HepG2 (cell line): ENCODE measurements around the gene CYB5R3. TPM values are rescaled to one million over a fixed set of nuclear protein-coding genes. Genes with fewer than 3 reads are reported as not detected.

Experiments
- ATAC-seq: fragments of 200-7000 bp; cut with Tn5 transposase; 3 replicates; pipeline ENCODE4 v1.9.1; 2020; ENCODE audit warnings: mild to moderate bottlenecking, moderate library complexity
- BruUV-seq: library from RNA; stranded (reverse); fragments of 400-500 nt; replicated peaks from 2 replicates; lab custom pipeline; 2021; lab: Mats Ljungman, UMichigan
- CTCF ChIA-PET: fragments of 300-600 bp; formaldehyde crosslinking; extraction: SDS; loops from one replicate; lab custom pipeline; 2021; ENCODE audit warnings: low total read pairs, inconsistent platforms, low intra/inter-chr PET ratio; lab: Yijun Ruan, JAX
- POLR2A ChIA-PET: fragments of 350-600 bp; sonication (Branson Sonifier 250); formaldehyde crosslinking; loops from one replicate; lab custom pipeline; 2020; ENCODE audit warnings: antibody characterized with exemption, inconsistent platforms; lab: Yijun Ruan, JAX
- DNase-seq: peaks from one replicate; pipeline ENCODE4 v3.0.0-alpha.2; 2015; ENCODE audit warnings: low spot score
- FAIRE-seq: peaks from 3 replicates; lab custom pipeline; 2011; peaks lifted over from hg19 to GRCh38; lab: Jason Lieb, UNC
- H2AFZ ChIP-seq: one replicate; pipeline ENCODE4 v1.6.1; 2011; ENCODE audit warnings: low read length, inconsistent platforms
- H3K27ac ChIP-seq: fragments of 300-600 bp; 3 replicates; pipeline ENCODE4 v1.8.0; 2011; ENCODE audit warnings: mixed run types, mild to moderate bottlenecking, mixed read lengths, low read length, inconsistent platforms; ENCODE audit not compliant: insufficient read depth; ENCODE audit errors: extremely low read length
- H3K27me3 ChIP-seq, 2 experiments: fragments of 200-600 bp in 1 of 2; 2 replicates in 1 of 2; 3 replicates in 1 of 2; pipeline versions ENCODE4 v1.6.0 to v1.8.0; 2011; ENCODE audit warnings: low read length in 2 of 2, mild to moderate bottlenecking in 2 of 2, moderate library complexity in 2 of 2, inconsistent platforms in 1 of 2; ENCODE audit not compliant: insufficient read depth in 2 of 2, control insufficient read depth in 1 of 2
- H3K36me3 ChIP-seq, 2 experiments: fragments of 200-600 bp in 1 of 2; replicated peaks in 1 of 2; 2 replicates in 1 of 2; 3 replicates in 1 of 2; pipeline versions ENCODE4 v1.5.1 to v1.8.0; 2011; ENCODE audit warnings: low read length in 2 of 2, inconsistent platforms in 1 of 2; ENCODE audit not compliant: insufficient read depth in 2 of 2, control insufficient read depth in 1 of 2
- H3K4me1 ChIP-seq: 2 replicates; pipeline ENCODE4 v1.5.1; 2012; ENCODE audit warnings: low read length, inconsistent platforms; ENCODE audit not compliant: insufficient read depth
- H3K4me2 ChIP-seq: 2 replicates; pipeline ENCODE4 v1.6.0; 2011; ENCODE audit warnings: low read depth, low read length, inconsistent platforms
- H3K4me3 ChIP-seq, 3 experiments: fragments of 200-600 bp in 1 of 3; sonication (generic), shearing (Covaris generic) in 1 of 3; replicated peaks in 1 of 3; 2 replicates each; pipeline ENCODE4 v1.5.1; 2011 to 2016; ENCODE audit warnings: low read length in 3 of 3, inconsistent platforms in 2 of 3, low read depth in 2 of 3, mild to moderate bottlenecking in 2 of 3, control low read depth in 1 of 3, mixed read lengths in 1 of 3; ENCODE audit not compliant: insufficient read depth in 1 of 3
- H3K79me2 ChIP-seq: one replicate; pipeline ENCODE4 v1.6.1; 2011; ENCODE audit warnings: low read length, inconsistent platforms; ENCODE audit not compliant: insufficient read depth
- H3K9ac ChIP-seq: 2 replicates; pipeline ENCODE4 v1.6.0; 2011; ENCODE audit warnings: mild to moderate bottlenecking, low read depth, low read length, inconsistent platforms; ENCODE audit not compliant: insufficient read depth
- H3K9me3 ChIP-seq: 2 replicates; pipeline ENCODE4 v1.5.1; 2012; ENCODE audit warnings: mild to moderate bottlenecking, low read length
- H4K20me1 ChIP-seq: 2 replicates; pipeline ENCODE4 v1.6.0; 2011; ENCODE audit warnings: inconsistent platforms, mild to moderate bottlenecking, low read length, moderate library complexity; ENCODE audit not compliant: insufficient read depth
- ETV6 ChIP-seq: sonication (generic); formaldehyde crosslinking; conservative IDR thresholded peaks from 2 replicates; pipeline ENCODE4 v1.4.0; 2020; ENCODE audit warnings: missing genetic modification reagents
- GFI1 ChIP-seq: sonication (generic); formaldehyde crosslinking; IDR thresholded peaks from 2 replicates; pipeline ENCODE4 v1.5.0; 2020; ENCODE audit warnings: missing genetic modification reagents, mild to moderate bottlenecking, borderline replicate concordance
- NFKB2 ChIP-seq: sonication (generic); formaldehyde crosslinking; IDR thresholded peaks from 2 replicates; pipeline ENCODE4 v1.4.0; 2020; ENCODE audit warnings: missing genetic modification reagents, borderline replicate concordance
- PITX1 ChIP-seq: sonication (generic); formaldehyde crosslinking; IDR thresholded peaks from 2 replicates; pipeline ENCODE4 v1.5.1; 2020; ENCODE audit warnings: mild to moderate bottlenecking, missing genetic modification reagents
- ZBTB8A ChIP-seq: sonication (generic); formaldehyde crosslinking; IDR thresholded peaks from 2 replicates; pipeline ENCODE4 v1.4.0; 2020; ENCODE audit warnings: mild to moderate bottlenecking, low read depth, missing genetic modification reagents, borderline replicate concordance
- ZMYM4 ChIP-seq: sonication (generic); formaldehyde crosslinking; IDR thresholded peaks from 2 replicates; pipeline ENCODE4 v1.8.1; 2023; ENCODE audit warnings: mild to moderate bottlenecking, missing genetic modification reagents
- ZNF337 ChIP-seq: sonication (generic); formaldehyde crosslinking; IDR thresholded peaks from 2 replicates; pipeline ENCODE4 v1.5.1; 2020; ENCODE audit warnings: missing genetic modification reagents, low read depth, mild to moderate bottlenecking, borderline replicate concordance
- ZNF563 ChIP-seq: sonication (generic); formaldehyde crosslinking; IDR thresholded peaks from 2 replicates; pipeline ENCODE4 v1.8.0; 2022; ENCODE audit warnings: mild to moderate bottlenecking, moderate library complexity, missing genetic modification reagents
- ZNF773 ChIP-seq: sonication (generic); formaldehyde crosslinking; IDR thresholded peaks from 2 replicates; pipeline ENCODE4 v1.4.0; 2020; ENCODE audit warnings: missing genetic modification reagents, borderline replicate concordance
- ZNF776 ChIP-seq: sonication (generic); formaldehyde crosslinking; IDR thresholded peaks from 2 replicates; pipeline ENCODE4 v1.4.0; 2020; ENCODE audit warnings: mild to moderate bottlenecking, missing genetic modification reagents
- WGBS: methylation state at CpG from one replicate; pipeline ENCODE4 v1.1.6; 2017; ENCODE audit warnings: low lambda C conversion rate; 5-methylcytosine and 5-hydroxymethylcytosine counted together
- in situ Hi-C: cut with HindIII; loops from 2 replicates; pipeline ENCODE4 v1.10.0; 2017; ENCODE audit warnings: low pct_unique_long_range_greater_than_20kb; ENCODE audit not compliant: extremely low pct_ligation_motif_present
- intact Hi-C: fragments of 100-400 bp; cut with micrococcal nuclease; formaldehyde crosslinking; loops from one replicate; pipeline ENCODE4 v1.10.0; 2022; ENCODE audit not compliant: unreplicated experiment
- polyA plus RNA-seq, 8 experiments: library from polyadenylated mRNA; depleted of rRNA in 3 of 8; stranded (reverse) in 7 of 8; unstranded in 1 of 8; fragments of >200 nt; fragmentation: Illumina TruSeq in 4 of 8; extraction: Trizol in 4 of 8; gene quantifications; 2 replicates each; pipeline versions ENCODE4 v1.2.1 to v1.2.3, GENCODE V29; 2011 to 2016; ENCODE audit warnings: low read depth in 4 of 8, missing spikeins in 1 of 8, mixed read lengths in 1 of 8; ENCODE audit not compliant: insufficient read depth in 1 of 8
- total RNA-seq, 5 experiments: library from RNA; depleted of rRNA; stranded (reverse); fragments of >200 nt; fragmentation: Illumina TruSeq; extraction: Trizol; gene quantifications; 2 replicates each; pipeline ENCODE4 v1.2.3, GENCODE V29; 2016; ENCODE audit warnings: low read depth in 1 of 5
- TF ChIP-seq, protein P1 (sequence below): sonication (generic); formaldehyde crosslinking; IDR thresholded peaks from 2 replicates; pipeline ENCODE4 v1.8.0; 2023; ENCODE audit warnings: mild to moderate bottlenecking, missing genetic modification reagents
- TF ChIP-seq, protein P2 (sequence below): sonication (generic); formaldehyde crosslinking; IDR thresholded peaks from 2 replicates; pipeline ENCODE4 v1.8.1; 2023; ENCODE audit warnings: mild to moderate bottlenecking, missing genetic modification reagents, borderline replicate concordance
- TF ChIP-seq, protein P3 (sequence below): sonication (generic); formaldehyde crosslinking; IDR thresholded peaks from 2 replicates; pipeline ENCODE4 v1.4.0; 2020; ENCODE audit warnings: missing genetic modification reagents, borderline replicate concordance

CYB5R3 gene
- total and polyA plus RNA-seq, 2 of the 13 experiments (the other 11 are each of a cell fraction or from before 2014, with no cell fraction given): 32.4 to 305 TPM

DNA sequence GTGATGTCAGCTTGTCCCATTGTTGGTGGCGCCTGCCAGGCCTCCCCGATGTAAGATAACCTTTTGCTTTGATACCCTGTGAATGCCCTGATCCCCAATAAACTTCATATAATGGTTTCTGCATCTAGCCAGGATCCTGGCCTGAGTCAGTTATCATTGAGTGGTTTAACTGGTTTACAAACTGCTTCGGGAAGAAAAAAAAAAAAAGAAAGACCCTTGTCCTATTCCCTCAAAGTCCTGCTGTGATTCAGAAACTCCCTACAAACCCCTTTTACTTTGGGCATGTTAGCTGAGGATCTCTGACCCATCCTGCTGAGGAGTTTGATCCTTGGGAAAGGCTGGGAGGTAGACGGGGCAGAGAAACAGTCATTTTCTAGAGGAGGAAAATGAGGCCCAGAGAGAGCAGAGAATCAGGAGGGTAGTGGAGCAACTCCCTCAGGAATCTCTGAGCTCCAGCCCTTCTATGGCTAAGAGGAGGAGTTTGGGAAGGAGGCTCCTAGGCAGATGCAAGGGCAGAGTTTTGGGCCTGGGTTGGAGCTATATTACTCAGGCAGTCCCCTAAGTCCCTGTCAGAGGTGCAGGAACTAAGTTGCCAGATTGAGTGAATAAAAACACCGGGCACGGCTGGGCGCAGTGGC, 5.4 kb upstream of the CYB5R3 start:
- no TSS peak for BruUV-seq
- Histone ChIP-seq H3K4me1 (peaks cover 71% of the 10 kb centered on the region), H3K4me2 (peak overlapping the region; percentile 68; the same call in 1 of the 2 replicates), H2AFZ (no peak overlapping the region), H3K4me3 (peak overlapping the region in 1 of 3 experiments; percentile 10; a peak in 1 of 6 replicates), H4K20me1 (no peaks in the 10 kb centered on the region), H3K36me3 (no peaks in the 10 kb centered on the region), H3K79me2 (no peaks in the 10 kb centered on the region), H3K27ac (no peak overlapping the region), H3K9me3 (no peaks in the 10 kb centered on the region), H3K9ac (no peak overlapping the region), H3K27me3 (peaks cover 2 to 17% of the 10 kb centered on the region in 2 experiments; a peak in 3 of 5 replicates)
- no peak for TF ChIP-seq PITX1 (CRISPR knock-in tag)
- TF ChIP-seq ZBTB8A (CRISPR knock-in tag): no peak
- intact Hi-C loops (no loop called here), in situ Hi-C loops (no loop called here)
- FAIRE-seq: no peak
- no peak for ATAC-seq
- ChIA-PET CTCF (no interaction called here), POLR2A (interaction anchor here (3.6 kb wide), 1 partner anchor 40 kb away, joined by 19 read pairs; the partner anchor contains the start of gene POLDIP3)
- no peak for DNase-seq
- WGBS: 47% methylated on average over 7 of the region's 7 CpGs

DNA sequence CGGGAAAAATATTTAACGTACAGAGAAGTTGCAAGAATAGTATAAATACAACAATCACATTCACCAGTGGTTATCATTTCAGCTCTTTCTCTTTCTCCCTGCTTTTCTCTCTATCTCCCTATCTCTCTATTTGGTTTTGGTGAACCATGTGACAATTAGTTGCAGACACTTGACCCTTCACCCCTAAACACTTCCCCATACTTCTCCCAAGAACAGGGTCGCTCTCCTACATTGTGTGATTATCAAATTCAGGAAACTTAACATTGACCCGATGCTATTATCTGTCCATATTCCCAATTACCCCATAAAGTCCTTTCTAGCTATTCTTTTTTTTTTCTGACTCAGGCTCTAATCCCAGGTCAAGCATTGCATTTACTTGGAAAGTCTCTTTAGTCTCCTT, 4.8 kb upstream of the CYB5R3 start:
- ChIA-PET POLR2A (interaction anchor here (3.6 kb wide), 1 partner anchor 39 kb away, joined by 19 read pairs; the partner anchor contains the start of gene POLDIP3), CTCF (no interaction called here)
- no peak for TF ChIP-seq ZNF337 (CRISPR knock-in tag)
- no peak for TF ChIP-seq ZMYM4 (CRISPR knock-in tag)
- no peak for TF ChIP-seq NFKB2 (CRISPR knock-in tag)
- no peak for TF ChIP-seq GFI1 (CRISPR knock-in tag)
- TF ChIP-seq ETV6 (CRISPR knock-in tag): no peak
- TF ChIP-seq, protein P1, sequence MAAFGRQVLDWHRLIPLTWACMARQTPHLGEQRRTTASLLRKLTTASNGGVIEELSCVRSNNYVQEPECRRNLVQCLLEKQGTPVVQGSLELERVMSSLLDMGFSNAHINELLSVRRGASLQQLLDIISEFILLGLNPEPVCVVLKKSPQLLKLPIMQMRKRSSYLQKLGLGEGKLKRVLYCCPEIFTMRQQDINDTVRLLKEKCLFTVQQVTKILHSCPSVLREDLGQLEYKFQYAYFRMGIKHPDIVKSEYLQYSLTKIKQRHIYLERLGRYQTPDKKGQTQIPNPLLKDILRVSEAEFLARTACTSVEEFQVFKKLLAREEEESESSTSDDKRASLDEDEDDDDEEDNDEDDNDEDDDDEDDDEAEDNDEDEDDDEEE (CRISPR knock-in tag): no peak
- TF ChIP-seq ZNF773 (CRISPR knock-in tag): no peak
- TF ChIP-seq ZNF776 (CRISPR knock-in tag): no peak
- TF ChIP-seq, protein P2, sequence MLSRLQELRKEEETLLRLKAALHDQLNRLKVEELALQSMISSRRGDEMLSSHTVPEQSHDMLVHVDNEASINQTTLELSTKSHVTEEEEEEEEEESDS (CRISPR knock-in tag): no peak
- TF ChIP-seq ZNF563 (CRISPR knock-in tag): no peak
- TF ChIP-seq, protein P3, sequence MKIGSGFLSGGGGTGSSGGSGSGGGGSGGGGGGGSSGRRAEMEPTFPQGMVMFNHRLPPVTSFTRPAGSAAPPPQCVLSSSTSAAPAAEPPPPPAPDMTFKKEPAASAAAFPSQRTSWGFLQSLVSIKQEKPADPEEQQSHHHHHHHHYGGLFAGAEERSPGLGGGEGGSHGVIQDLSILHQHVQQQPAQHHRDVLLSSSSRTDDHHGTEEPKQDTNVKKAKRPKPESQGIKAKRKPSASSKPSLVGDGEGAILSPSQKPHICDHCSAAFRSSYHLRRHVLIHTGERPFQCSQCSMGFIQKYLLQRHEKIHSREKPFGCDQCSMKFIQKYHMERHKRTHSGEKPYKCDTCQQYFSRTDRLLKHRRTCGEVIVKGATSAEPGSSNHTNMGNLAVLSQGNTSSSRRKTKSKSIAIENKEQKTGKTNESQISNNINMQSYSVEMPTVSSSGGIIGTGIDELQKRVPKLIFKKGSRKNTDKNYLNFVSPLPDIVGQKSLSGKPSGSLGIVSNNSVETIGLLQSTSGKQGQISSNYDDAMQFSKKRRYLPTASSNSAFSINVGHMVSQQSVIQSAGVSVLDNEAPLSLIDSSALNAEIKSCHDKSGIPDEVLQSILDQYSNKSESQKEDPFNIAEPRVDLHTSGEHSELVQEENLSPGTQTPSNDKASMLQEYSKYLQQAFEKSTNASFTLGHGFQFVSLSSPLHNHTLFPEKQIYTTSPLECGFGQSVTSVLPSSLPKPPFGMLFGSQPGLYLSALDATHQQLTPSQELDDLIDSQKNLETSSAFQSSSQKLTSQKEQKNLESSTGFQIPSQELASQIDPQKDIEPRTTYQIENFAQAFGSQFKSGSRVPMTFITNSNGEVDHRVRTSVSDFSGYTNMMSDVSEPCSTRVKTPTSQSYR (CRISPR knock-in tag): no peak
- H3K4me3 ChIP-seq: no peak overlapping the region
- no peaks in the 10 kb centered on the region for H4K20me1 ChIP-seq
- no TSS peak for BruUV-seq
- H3K36me3 ChIP-seq: no peaks in the 10 kb centered on the region
- H3K79me2 ChIP-seq: no peaks in the 10 kb centered on the region
- H3K27me3 ChIP-seq: peaks cover 2 to 17% of the 10 kb centered on the region in 2 experiments; a peak in 3 of 5 replicates
- in situ Hi-C loops (no loop called here), intact Hi-C loops (no loop called here)
- H3K27ac ChIP-seq: no peak overlapping the region
- DNase-seq (no peak), ATAC-seq (no peak), FAIRE-seq (no peak)
- peak overlapping the region; percentile 68 for H3K4me2 ChIP-seq
- H3K9me3 ChIP-seq: no peaks in the 10 kb centered on the region
- H3K9ac ChIP-seq: no peak overlapping the region
- no peak overlapping the region for H2AFZ ChIP-seq
- peaks cover 72% of the 10 kb centered on the region for H3K4me1 ChIP-seq
- 22% methylated on average over 4 of the region's 4 CpGs for WGBS
